Neural crest cell (in vitro differentiated cells): ENCODE data around the gene CCDC91. TPM values are rescaled to one million over a fixed set of nuclear protein-coding genes. Genes with fewer than 3 reads are reported as not detected.
"Not testable (repeated sequence)": the region's sequence is repeated elsewhere in the genome, so short reads cannot be mapped to it uniquely, and the experiment has no call there.

ENCODE experiments used
- DNase-seq: peaks from one replicate; pipeline ENCODE4 v3.0.0; 2021; ENCODE audit warnings: low read depth, mixed read lengths, low spot score
- H3K27ac Mint-ChIP-seq: one replicate; pipeline ENCODE4 v1.8.0; 2021; ENCODE audit warnings: mild to moderate bottlenecking, mixed read lengths; ENCODE audit not compliant: unreplicated experiment
- H3K27me3 Mint-ChIP-seq: 2 replicates; pipeline ENCODE4 v1.8.0; 2021; ENCODE audit warnings: low read depth, mild to moderate bottlenecking, mixed read lengths
- H3K36me3 Mint-ChIP-seq: 2 replicates; pipeline ENCODE4 v1.8.0; 2021; ENCODE audit warnings: low read depth, mild to moderate bottlenecking, mixed read lengths
- H3K4me1 Mint-ChIP-seq: 2 replicates; pipeline ENCODE4 v1.8.0; 2021; ENCODE audit warnings: mixed read lengths
- H3K4me3 Mint-ChIP-seq: one replicate; pipeline ENCODE4 v1.8.0; 2021; ENCODE audit warnings: mild to moderate bottlenecking, mixed read lengths
- H3K9me3 Mint-ChIP-seq: 2 replicates; pipeline ENCODE4 v1.8.0; 2021; ENCODE audit warnings: mixed read lengths
- total RNA-seq: library from RNA; stranded (reverse); gene quantifications from 2 replicates; pipeline ENCODE4 v1.2.1, GENCODE V29; 2021
- TF ChIP-seq, protein P1 (sequence below): fragments of 200-600 bp; sonication (generic); conservative IDR thresholded peaks from 2 replicates; pipeline ENCODE4 v1.5.0; 2021; ENCODE audit warnings: antibody characterized with exemption, mild to moderate bottlenecking

Gene CCDC91
- total RNA-seq, 1 donor from 2014 or later: 13.9 TPM

DNA sequence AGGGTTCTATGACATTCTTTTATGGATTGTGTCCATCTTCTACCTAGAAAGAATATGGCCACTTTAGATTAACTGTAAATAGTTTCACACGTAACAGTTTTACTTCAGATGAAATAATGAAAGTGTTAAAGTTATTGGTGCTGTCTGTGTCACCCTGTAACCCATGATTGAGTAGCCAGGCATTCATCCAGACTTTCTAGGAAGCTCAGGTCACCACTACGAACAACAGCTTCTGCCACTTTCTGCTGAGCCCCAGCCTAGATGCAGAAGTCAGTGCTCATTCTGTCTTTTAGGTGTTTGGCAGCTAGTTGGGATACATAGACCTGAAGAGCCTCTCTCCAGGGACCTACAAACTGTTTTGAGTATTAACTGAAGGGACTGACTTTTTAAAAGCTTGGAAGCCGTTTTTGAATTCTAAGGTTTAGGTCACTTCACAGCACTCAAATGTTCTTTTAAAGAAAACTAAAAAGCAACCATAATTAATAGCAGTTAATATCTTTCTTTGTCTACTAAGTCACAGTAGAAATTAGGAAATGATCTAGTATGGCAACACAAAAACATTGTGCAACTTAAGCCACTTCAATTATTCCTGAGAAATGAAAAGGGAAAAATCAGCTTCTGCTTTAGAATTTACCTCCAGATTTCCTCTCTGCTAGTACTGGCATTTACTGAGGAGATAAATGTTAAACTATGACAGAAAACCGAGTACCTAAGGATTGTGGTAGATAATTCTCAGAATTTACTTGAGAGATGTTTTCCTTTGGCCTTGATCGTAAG is 266.9 kb downstream of the CCDC91 start:
- no peak overlapping the region for H3K27ac Mint-ChIP-seq
- no peak for DNase-seq
- TF ChIP-seq, protein P1, sequence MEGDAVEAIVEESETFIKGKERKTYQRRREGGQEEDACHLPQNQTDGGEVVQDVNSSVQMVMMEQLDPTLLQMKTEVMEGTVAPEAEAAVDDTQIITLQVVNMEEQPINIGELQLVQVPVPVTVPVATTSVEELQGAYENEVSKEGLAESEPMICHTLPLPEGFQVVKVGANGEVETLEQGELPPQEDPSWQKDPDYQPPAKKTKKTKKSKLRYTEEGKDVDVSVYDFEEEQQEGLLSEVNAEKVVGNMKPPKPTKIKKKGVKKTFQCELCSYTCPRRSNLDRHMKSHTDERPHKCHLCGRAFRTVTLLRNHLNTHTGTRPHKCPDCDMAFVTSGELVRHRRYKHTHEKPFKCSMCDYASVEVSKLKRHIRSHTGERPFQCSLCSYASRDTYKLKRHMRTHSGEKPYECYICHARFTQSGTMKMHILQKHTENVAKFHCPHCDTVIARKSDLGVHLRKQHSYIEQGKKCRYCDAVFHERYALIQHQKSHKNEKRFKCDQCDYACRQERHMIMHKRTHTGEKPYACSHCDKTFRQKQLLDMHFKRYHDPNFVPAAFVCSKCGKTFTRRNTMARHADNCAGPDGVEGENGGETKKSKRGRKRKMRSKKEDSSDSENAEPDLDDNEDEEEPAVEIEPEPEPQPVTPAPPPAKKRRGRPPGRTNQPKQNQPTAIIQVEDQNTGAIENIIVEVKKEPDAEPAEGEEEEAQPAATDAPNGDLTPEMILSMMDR: no peak
- H3K4me3 Mint-ChIP-seq: no peak overlapping the region
- H3K4me1 Mint-ChIP-seq: peaks cover 23% of the 10 kb centered on the region
- no peaks in the 10 kb centered on the region for H3K27me3 Mint-ChIP-seq
- peaks cover 3% of the 10 kb centered on the region for H3K36me3 Mint-ChIP-seq
- no peaks in the 10 kb centered on the region for H3K9me3 Mint-ChIP-seq

DNA sequence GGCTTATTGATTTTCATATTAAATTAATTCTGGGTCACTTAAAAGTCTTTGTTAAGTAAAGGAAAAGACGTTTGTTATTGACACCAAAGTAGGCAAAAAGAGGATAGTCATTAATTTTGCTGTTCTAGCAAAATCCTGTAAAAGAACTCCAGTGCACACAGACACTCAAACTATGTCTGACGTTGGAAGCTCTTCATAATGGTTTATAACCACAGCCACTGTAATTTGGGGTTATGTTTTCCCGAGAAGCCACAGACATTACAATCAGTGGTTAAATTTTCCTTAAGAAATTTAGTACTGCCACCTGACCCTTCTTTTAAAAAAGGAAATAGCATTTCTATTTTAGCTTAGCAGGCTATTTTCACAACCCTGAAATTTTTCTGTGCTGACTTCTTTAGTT is 267.5 kb downstream of the CCDC91 start:
- no peak for DNase-seq
- TF ChIP-seq, protein P1: no peak
- Mint-ChIP-seq H3K27ac (no peak overlapping the region), H3K27me3 (no peaks in the 10 kb centered on the region), H3K36me3 (peaks cover 3% of the 10 kb centered on the region), H3K4me1 (peaks cover 23% of the 10 kb centered on the region), H3K9me3 (no peaks in the 10 kb centered on the region), H3K4me3 (no peak overlapping the region)

DNA sequence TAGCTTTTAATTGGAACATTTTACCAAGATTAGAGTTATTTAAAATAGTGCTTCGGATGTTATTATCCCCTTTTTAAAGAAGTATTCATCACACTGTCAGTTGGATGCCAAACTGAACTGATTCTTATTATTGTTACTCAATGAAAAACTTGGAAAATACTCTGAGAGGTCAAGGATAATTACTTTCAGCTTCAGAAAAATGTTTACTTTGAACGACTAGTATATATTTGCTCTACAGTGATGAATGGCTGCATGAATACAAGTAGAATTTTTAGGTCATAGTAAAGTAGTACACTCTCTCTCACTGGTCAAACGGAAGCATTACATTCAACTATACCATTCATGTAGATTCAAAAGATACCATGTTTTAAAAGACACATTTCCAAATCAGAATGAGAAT is 269.2 kb downstream of the CCDC91 start:
- H3K4me1 Mint-ChIP-seq: peaks cover 23% of the 10 kb centered on the region
- DNase-seq: no peak
- no peak overlapping the region for H3K27ac Mint-ChIP-seq
- H3K36me3 Mint-ChIP-seq: peaks cover 6% of the 10 kb centered on the region
- no peaks in the 10 kb centered on the region for H3K27me3 Mint-ChIP-seq
- no peaks in the 10 kb centered on the region for H3K9me3 Mint-ChIP-seq
- TF ChIP-seq, protein P1: no peak
- no peak overlapping the region for H3K4me3 Mint-ChIP-seq

DNA sequence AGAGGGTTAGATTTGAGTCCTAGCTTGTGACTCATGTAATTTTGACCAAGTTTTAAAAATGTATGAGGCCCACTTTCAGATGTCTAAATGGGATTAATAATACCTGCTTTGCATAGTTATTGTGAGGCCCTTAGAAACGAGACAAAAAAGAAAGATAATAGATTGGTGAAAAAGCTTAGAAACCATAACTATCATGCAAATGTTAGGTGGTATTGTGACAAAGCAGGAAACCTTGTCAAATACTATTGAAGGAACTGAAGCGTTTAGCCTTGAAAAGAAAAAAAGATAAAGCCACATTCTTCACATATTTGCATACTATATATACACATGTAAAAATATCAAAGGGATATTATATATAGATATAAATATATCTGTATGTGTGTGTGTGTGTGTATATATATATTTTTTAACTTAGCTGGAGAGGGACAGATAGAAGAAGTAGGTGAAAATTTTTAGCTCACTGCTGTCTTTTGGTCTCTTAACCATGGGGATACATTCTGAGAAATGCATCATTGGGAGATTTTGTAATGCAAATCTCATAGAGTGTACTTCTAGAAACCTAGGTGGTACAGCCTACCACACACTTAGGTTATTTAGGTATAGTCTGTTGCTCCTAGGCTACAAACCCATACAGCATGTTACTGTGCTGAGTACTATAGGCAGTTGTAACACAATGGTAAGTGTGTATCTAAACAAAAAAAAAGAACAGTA is 270.3 kb downstream of the CCDC91 start:
- TF ChIP-seq, protein P1: no peak
- Mint-ChIP-seq H3K4me1 (peaks cover 21% of the 10 kb centered on the region), H3K27me3 (no peaks in the 10 kb centered on the region), H3K4me3 (peak overlapping the region; percentile 2), H3K9me3 (no peaks in the 10 kb centered on the region), H3K27ac (peak overlapping the region; percentile 92), H3K36me3 (peaks cover 7% of the 10 kb centered on the region)
- no peak for DNase-seq

DNA sequence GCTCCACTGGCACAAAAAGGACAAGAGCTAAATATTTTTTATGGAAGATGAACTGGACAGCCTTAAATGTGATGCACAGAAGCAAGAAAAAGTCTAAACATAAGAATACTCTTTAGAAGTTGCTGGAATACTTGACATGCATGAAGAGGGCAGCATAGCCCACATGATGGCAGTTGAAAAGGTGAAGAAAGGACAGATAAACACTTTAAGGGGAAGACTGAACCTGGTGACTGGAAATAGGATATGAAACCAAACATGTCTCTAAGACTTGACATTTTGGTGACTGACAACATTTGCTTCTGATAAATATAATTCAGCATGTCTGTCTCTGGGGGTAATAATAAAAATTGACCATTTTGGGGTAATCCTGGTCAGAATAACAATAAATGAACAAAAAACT is 273.1 kb downstream of the CCDC91 start:
- DNase-seq: no peak
- peaks cover 20% of the 10 kb centered on the region for H3K36me3 Mint-ChIP-seq

DNA sequence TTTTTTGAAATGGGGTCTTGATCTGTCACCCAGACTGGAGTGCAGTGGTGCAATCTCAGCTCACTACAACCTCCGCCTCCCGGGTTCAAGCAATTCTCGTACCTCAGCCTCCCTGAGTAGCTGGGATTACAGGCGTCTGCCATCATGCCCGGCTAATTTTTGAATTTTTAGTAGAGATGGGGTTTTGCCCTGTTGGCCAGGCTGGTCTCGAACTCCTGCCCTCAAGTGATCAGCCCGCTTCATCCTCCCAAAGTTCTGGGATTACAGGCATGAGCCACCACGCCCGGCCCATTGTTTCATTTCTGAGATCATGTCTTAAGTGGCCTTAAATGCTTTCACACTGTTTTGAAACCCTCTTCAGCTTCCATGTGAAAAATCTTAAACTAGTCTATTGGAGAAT is 281.5 kb downstream of the CCDC91 start:
- H3K27me3 Mint-ChIP-seq, DNase-seq, H3K4me3 Mint-ChIP-seq, H3K9me3 Mint-ChIP-seq: not testable (repeated sequence)
- Mint-ChIP-seq H3K27ac (peak overlapping the region; percentile 46), H3K4me1 (peaks cover 14% of the 10 kb centered on the region), H3K36me3 (peaks cover 24% of the 10 kb centered on the region)

More for the DNA sequence above, 273.1 kb downstream of the CCDC91 start:
- no peaks in the 10 kb centered on the region for H3K27me3 Mint-ChIP-seq
- H3K4me1 Mint-ChIP-seq: peaks cover 25% of the 10 kb centered on the region
- no peak overlapping the region for H3K4me3 Mint-ChIP-seq
- no peak overlapping the region for H3K27ac Mint-ChIP-seq
- H3K9me3 Mint-ChIP-seq: peaks cover 3% of the 10 kb centered on the region
- TF ChIP-seq, protein P1: no peak

DNA sequence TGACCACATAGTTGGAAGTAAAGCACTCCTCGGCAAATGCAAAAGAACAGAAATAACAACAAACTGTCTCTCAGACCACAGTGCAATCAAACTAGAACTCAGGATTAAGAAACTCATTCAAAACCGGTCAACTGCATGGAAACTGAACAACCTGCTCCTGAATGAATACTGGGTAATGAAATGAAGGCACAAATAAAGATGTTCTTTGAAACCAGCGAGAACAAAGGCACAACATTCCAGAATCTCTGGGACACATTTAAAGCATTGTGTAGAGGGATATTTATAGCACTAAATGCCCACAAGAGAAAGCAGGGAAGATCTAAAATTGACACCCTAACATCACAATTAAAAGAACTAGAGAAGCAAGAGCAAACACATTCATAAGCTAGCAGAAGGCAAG is 285.9 kb downstream of the CCDC91 start:
- peaks cover 16% of the 10 kb centered on the region for H3K4me1 Mint-ChIP-seq
- peak overlapping the region; percentile 93 for H3K27ac Mint-ChIP-seq
- DNase-seq, H3K9me3 Mint-ChIP-seq, H3K27me3 Mint-ChIP-seq, H3K4me3 Mint-ChIP-seq: not testable (repeated sequence)
- H3K36me3 Mint-ChIP-seq: peaks cover 26% of the 10 kb centered on the region

DNA sequence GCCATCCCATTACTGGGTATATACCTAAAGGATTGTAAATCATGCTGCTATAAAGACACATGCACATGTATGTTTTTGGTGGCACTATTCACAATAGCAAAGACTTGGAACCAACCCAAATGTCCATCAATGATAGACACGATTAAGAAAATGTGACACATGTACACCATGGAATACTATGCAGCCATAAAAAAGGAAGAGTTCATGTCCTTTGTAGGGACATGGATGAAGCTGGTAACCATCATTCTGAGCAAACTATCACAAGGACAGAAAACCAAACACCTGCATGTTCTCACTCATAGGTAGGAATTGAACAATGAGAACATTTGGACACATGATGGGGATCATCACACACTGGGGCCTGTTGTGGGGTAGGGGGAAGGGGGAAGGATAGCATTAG is 288.8 kb downstream of the CCDC91 start:
- not testable (repeated sequence) for DNase-seq, H3K27me3 Mint-ChIP-seq, H3K27ac Mint-ChIP-seq, H3K4me3 Mint-ChIP-seq, H3K9me3 Mint-ChIP-seq
- Mint-ChIP-seq H3K4me1 (peaks cover 25% of the 10 kb centered on the region), H3K36me3 (peaks cover 24% of the 10 kb centered on the region)
